IMR-90 (cell line): Measurements from ENCODE around the gene GDF10. TPM values are rescaled to one million over a fixed set of nuclear protein-coding genes. Genes with fewer than 3 reads are reported as not detected.

ENCODE experiments used
- ATAC-seq: fragments of 200-7000 bp; cut with Tn5 transposase; 2 replicates; pipeline ENCODE4 v1.9.1; 2020; ENCODE audit warnings: low read depth, mild to moderate bottlenecking, moderate library complexity
- BruUV-seq: library from RNA; stranded (reverse); fragments of 400-500 nt; replicated peaks from 2 replicates; lab custom pipeline; 2021; lab: Mats Ljungman, UMichigan
- CTCF ChIA-PET: fragments of 300-600 bp; formaldehyde crosslinking; extraction: SDS; loops from one replicate; lab custom pipeline; 2021; ENCODE audit warnings: antibody characterized with exemption; lab: Yijun Ruan, JAX
- POLR2A ChIA-PET: fragments of 300-600 bp; sonication (Branson Sonifier 250); formaldehyde crosslinking; loops from one replicate; lab custom pipeline; 2022; ENCODE audit warnings: antibody characterized with exemption; ENCODE audit not compliant: unreplicated experiment; lab: Charles Lee
- DNase-seq: peaks from one replicate; pipeline ENCODE4 v3.0.0; 2013
- H2AFZ ChIP-seq: replicated peaks from 2 replicates; pipeline ENCODE3; 2013; ENCODE audit warnings: low read length, mild to moderate bottlenecking; ENCODE audit not compliant: poor library complexity
- H2AK5ac ChIP-seq: 2 replicates; pipeline ENCODE4 v1.6.1; 2013; ENCODE audit warnings: low read depth, low read length, inconsistent platforms
- H2AK9ac ChIP-seq: replicated peaks from 2 replicates; pipeline ENCODE3; 2013; ENCODE audit warnings: mild to moderate bottlenecking, low read depth, low read length, moderate library complexity; ENCODE audit not compliant: poor library complexity
- H2BK120ac ChIP-seq: 2 replicates; pipeline ENCODE4 v1.6.1; 2013; ENCODE audit warnings: low read depth, low read length, inconsistent platforms
- H2BK15ac ChIP-seq: 3 replicates; pipeline ENCODE4 v1.6.1; 2013; ENCODE audit warnings: low read depth, low read length, inconsistent platforms
- H2BK20ac ChIP-seq: 2 replicates; pipeline ENCODE4 v1.6.1; 2013; ENCODE audit warnings: low read depth, mild to moderate bottlenecking, inconsistent platforms, low read length, moderate library complexity
- H2BK5ac ChIP-seq: 2 replicates; pipeline ENCODE4 v1.6.1; 2013; ENCODE audit warnings: mild to moderate bottlenecking, low read depth, low read length, inconsistent platforms; ENCODE audit not compliant: poor library complexity, severe bottlenecking
- H3K14ac ChIP-seq: replicated peaks from 2 replicates; pipeline ENCODE4 v1.6.1; 2013; ENCODE audit warnings: low read depth, low read length, inconsistent platforms
- H3K18ac ChIP-seq: 2 replicates; pipeline ENCODE4 v1.6.1; 2013; ENCODE audit warnings: low read depth, low read length, control low read depth
- H3K23ac ChIP-seq: 2 replicates; pipeline ENCODE4 v1.6.1; 2013; ENCODE audit warnings: low read depth, low read length, inconsistent platforms
- H3K27ac ChIP-seq: 2 replicates; pipeline ENCODE4 v1.5.1; 2013; ENCODE audit warnings: mild to moderate bottlenecking, control low read depth, low read length; ENCODE audit not compliant: insufficient read depth
- H3K27me3 ChIP-seq: 2 replicates; pipeline ENCODE4 v1.6.1; 2013; ENCODE audit warnings: low read length; ENCODE audit not compliant: control insufficient read depth, insufficient read depth
- H3K36me3 ChIP-seq: 2 replicates; pipeline ENCODE4 v1.6.1; 2013; ENCODE audit warnings: low read length, mixed read lengths; ENCODE audit not compliant: control insufficient read depth, insufficient read depth
- H3K4ac ChIP-seq: 2 replicates; pipeline ENCODE4 v1.6.1; 2013; ENCODE audit warnings: low read depth, low read length, inconsistent platforms
- H3K4me1 ChIP-seq: 2 replicates; pipeline ENCODE4 v1.6.1; 2013; ENCODE audit warnings: low read length, mixed read lengths; ENCODE audit not compliant: control insufficient read depth, insufficient read depth
- H3K4me2 ChIP-seq: 2 replicates; pipeline ENCODE4 v1.6.1; 2013; ENCODE audit warnings: low read depth, mild to moderate bottlenecking, control low read depth, low read length, moderate library complexity
- H3K4me3 ChIP-seq: 2 replicates; pipeline ENCODE4 v1.5.1; 2013; ENCODE audit warnings: low read depth, mild to moderate bottlenecking, control low read depth, low read length, moderate library complexity; ENCODE audit not compliant: insufficient read depth
- H3K56ac ChIP-seq: 2 replicates; pipeline ENCODE4 v1.6.1; 2013; ENCODE audit warnings: low read length, inconsistent platforms; ENCODE audit not compliant: insufficient read depth; ENCODE audit errors: extremely low read depth
- H3K79me1 ChIP-seq, 2 experiments: 2 replicates each; pipeline ENCODE4 v1.6.1; 2013; ENCODE audit warnings: low read length in 2 of 2, inconsistent platforms in 1 of 2, low read depth in 1 of 2
- H3K9ac ChIP-seq: 2 replicates; pipeline ENCODE4 v1.6.1; 2013; ENCODE audit warnings: low read depth, low read length, control low read depth
- H3K9me1 ChIP-seq: 2 replicates; pipeline ENCODE4 v1.6.1; 2013; ENCODE audit warnings: low read length, inconsistent platforms; ENCODE audit not compliant: insufficient read depth
- H3K9me3 ChIP-seq: 2 replicates; pipeline ENCODE4 v1.6.1; 2013; ENCODE audit warnings: low read length; ENCODE audit not compliant: control insufficient read depth, insufficient read depth
- H4K20me1 ChIP-seq: 2 replicates; pipeline ENCODE4 v1.6.1; 2013; ENCODE audit warnings: low read length, inconsistent platforms; ENCODE audit not compliant: insufficient read depth
- H4K5ac ChIP-seq: 2 replicates; pipeline ENCODE4 v1.6.1; 2013; ENCODE audit warnings: mild to moderate bottlenecking, low read depth, low read length, control low read depth
- H4K8ac ChIP-seq, 2 experiments: 2 replicates each; pipeline ENCODE4 v1.6.1; 2013; ENCODE audit warnings: low read depth in 2 of 2, low read length in 2 of 2, control low read depth in 1 of 2, inconsistent platforms in 1 of 2
- H4K91ac ChIP-seq: 2 replicates; pipeline ENCODE4 v1.6.1; 2013; ENCODE audit warnings: low read depth, low read length, inconsistent platforms; ENCODE audit not compliant: insufficient read depth
- RAD21 ChIP-seq: IDR thresholded peaks from 2 replicates; pipeline ENCODE4 v1.6.1; 2012; ENCODE audit warnings: low read length, improper control_type of control experiment
- WGBS, 2 experiments: methylation state at CpG; one replicate each; pipeline versions ENCODE4 v1.1.5 to v1.1.7; 2013; ENCODE audit warnings: missing lambda C conversion rate in 2 of 2; ENCODE audit not compliant: insufficient read length in 1 of 2; ENCODE audit errors: extremely low coverage in 2 of 2; 5-methylcytosine and 5-hydroxymethylcytosine counted together
- dilution Hi-C: fragments of 300-500 bp; cut with HindIII; formaldehyde crosslinking; loops from one replicate; pipeline ENCODE4 v1.14.3; 2018; ENCODE audit warnings: low sequenced_read_pairs; ENCODE audit not compliant: unreplicated experiment
- in situ Hi-C: fragments of 300-500 bp; cut with MboI; formaldehyde crosslinking; loops from 3 replicates; pipeline ENCODE4 v1.14.3; 2019; ENCODE audit warnings: low sequenced_read_pairs, inconsistent platforms, mixed read lengths
- intact Hi-C: fragments of 100-400 bp; cut with micrococcal nuclease; formaldehyde crosslinking; loops from 2 replicates; pipeline ENCODE4 v1.10.0; 2022
- polyA plus RNA-seq, 3 experiments: library from polyadenylated mRNA; depleted of rRNA; stranded (reverse); fragments of >200 nt; gene quantifications; 2 replicates each; pipeline ENCODE4 v1.2.3, GENCODE V29; 2012; ENCODE audit warnings: low replicate concordance in 1 of 3
- total RNA-seq: library from RNA; depleted of rRNA; stranded (reverse); fragments of >200 nt; gene quantifications from 2 replicates; pipeline ENCODE4 v1.2.3, GENCODE V29; 2012

GDF10 gene
- total and polyA plus RNA-seq, 2 of the 4 experiments (the other 2 are of a cell fraction): 0.34 TPM; not detected in 1

GRCh38 chr10:47266602-47267001 lies 33.4 kb upstream of the GDF10 start:
- H3K4me2 ChIP-seq: no peak overlapping the region
- no peaks in the 10 kb centered on the region for H4K20me1 ChIP-seq
- dilution Hi-C loops (no loop called here), intact Hi-C loops (no loop called here), in situ Hi-C loops (no loop called here)
- ATAC-seq (no peak), DNase-seq (no peak)
- no peak overlapping the region for H3K4me3 ChIP-seq
- no peak for TF ChIP-seq RAD21
- H3K18ac ChIP-seq: no peak overlapping the region
- H3K27me3 ChIP-seq: peaks cover 5% of the 10 kb centered on the region
- H2AK5ac ChIP-seq: no peak overlapping the region
- H2BK120ac ChIP-seq: no peak overlapping the region
- H2BK5ac ChIP-seq: no peak overlapping the region
- no peak overlapping the region for H2AK9ac ChIP-seq
- no peak overlapping the region for H3K23ac ChIP-seq
- WGBS, 2 experiments: 100% methylated on average over 1 of the region's 5 CpGs; no CpG with 5 or more reads in 1 of the 2 experiments
- H3K79me1 ChIP-seq: no peaks in the 10 kb centered on the region
- H3K9me1 ChIP-seq: no peaks in the 10 kb centered on the region
- no TSS peak for BruUV-seq
- no peak overlapping the region for H3K14ac ChIP-seq
- CTCF ChIA-PET: no interaction called here
- no peak overlapping the region for H4K91ac ChIP-seq
- H3K56ac ChIP-seq: no peak overlapping the region
- H3K36me3 ChIP-seq: no peaks in the 10 kb centered on the region
- no peaks in the 10 kb centered on the region for H3K4me1 ChIP-seq
- H3K4ac ChIP-seq: no peak overlapping the region
- no peak overlapping the region for H2BK15ac ChIP-seq
- no peak overlapping the region for H2AFZ ChIP-seq
- peaks cover 2% of the 10 kb centered on the region for H3K9me3 ChIP-seq
- H4K8ac ChIP-seq: no peak overlapping the region
- POLR2A ChIA-PET: no interaction called here
- H3K9ac ChIP-seq: no peak overlapping the region
- H4K5ac ChIP-seq: no peak overlapping the region
- H3K27ac ChIP-seq: no peak overlapping the region
- no peak overlapping the region for H2BK20ac ChIP-seq
